ENCODE measurements around the gene NKAIN2.

NKAIN2 gene

GRCh38 chr6:123879749-123880148 lies 76.1 kb downstream of the NKAIN2 start:
- TF ChIP-seq CTCF (IDR thresholded peaks at IDR 0.05; ENCODE audit: low read depth, low read length), result no peak
- DNase-seq, result no peak
- H3K36me3 ChIP-seq, result no peaks in the 10 kb centered on the region
- no peak overlapping the region for H3K4me3 ChIP-seq (ENCODE audit: low read depth, low read length)
- H3K27me3 ChIP-seq, result no peaks in the 10 kb centered on the region
- H3K4me1 ChIP-seq, result no peaks in the 10 kb centered on the region
- no peaks in the 10 kb centered on the region; the same call in 1 of the 2 replicates for H3K9me3 ChIP-seq

- H3K9me3 ChIP-seq, result no peaks in the 10 kb centered on the region; the same call in 1 of the 2 replicates
- H3K4me1 ChIP-seq, result no peaks in the 10 kb centered on the region
- no peak for DNase-seq
- no peaks in the 10 kb centered on the region for H3K36me3 ChIP-seq
- no peak overlapping the region for H3K4me3 ChIP-seq (ENCODE audit: low read depth, low read length)
- H3K27me3 ChIP-seq, result no peaks in the 10 kb centered on the region
- TF ChIP-seq CTCF (IDR thresholded peaks at IDR 0.05; ENCODE audit: low read depth, low read length), result no peak
These were observed 85.3 kb downstream of the NKAIN2 start for GRCh38 chr6:123888771-123889513.

- DNase-seq, result no peak
- Histone ChIP-seq H3K9me3 (no peaks in the 10 kb centered on the region), H3K27me3 (no peaks in the 10 kb centered on the region), H3K4me1 (no peaks in the 10 kb centered on the region), H3K36me3 (no peaks in the 10 kb centered on the region), H3K4me3 (ENCODE audit: low read depth, low read length) (no peak overlapping the region)
- no peak for TF ChIP-seq CTCF (IDR thresholded peaks at IDR 0.05; ENCODE audit: low read depth, low read length)
These were observed 91.7 kb downstream of the NKAIN2 start for GRCh38 chr6:123895346-123895745.

- Histone ChIP-seq H3K9me3 (no peaks in the 10 kb centered on the region), H3K36me3 (no peaks in the 10 kb centered on the region), H3K4me3 (ENCODE audit: low read depth, low read length) (no peak overlapping the region), H3K27me3 (no peaks in the 10 kb centered on the region), H3K4me1 (no peaks in the 10 kb centered on the region)
- no peak for TF ChIP-seq CTCF (IDR thresholded peaks at IDR 0.05; ENCODE audit: low read depth, low read length)
- DNase-seq, result no peak
These were observed 92.1 kb downstream of the NKAIN2 start for GRCh38 chr6:123895806-123896205.

GRCh38 chr6:123896869-123897268 lies 93.2 kb downstream of the NKAIN2 start:
- DNase-seq, result no peak

More at GRCh38 chr6:123896869-123897268, 93.2 kb downstream of the NKAIN2 start:
- no peak for TF ChIP-seq CTCF (IDR thresholded peaks at IDR 0.05; ENCODE audit: low read depth, low read length)
- Histone ChIP-seq H3K4me3 (ENCODE audit: low read depth, low read length) (no peak overlapping the region), H3K9me3 (no peaks in the 10 kb centered on the region), H3K36me3 (no peaks in the 10 kb centered on the region), H3K4me1 (no peaks in the 10 kb centered on the region), H3K27me3 (no peaks in the 10 kb centered on the region)
